HG03457 (cell line): ENCODE measurements around the gene ANKFY1.
"Not testable (repeated sequence)": the region's sequence is repeated elsewhere in the genome, so short reads cannot be mapped to it uniquely, and the experiment has no call there.

Experiments
- ATAC-seq: cut with Tn5 transposase; IDR thresholded peaks from one replicate; pipeline ENCODE4 v1.9.1; 2021; ENCODE audit warnings: moderate number of reproducible peaks; ENCODE audit not compliant: unreplicated experiment

The ANKFY1 gene

GRCh38 chr17:4221899-4222659 is 41.7 kb downstream of the ANKFY1 start:
- ATAC-seq = no peak

DNA sequence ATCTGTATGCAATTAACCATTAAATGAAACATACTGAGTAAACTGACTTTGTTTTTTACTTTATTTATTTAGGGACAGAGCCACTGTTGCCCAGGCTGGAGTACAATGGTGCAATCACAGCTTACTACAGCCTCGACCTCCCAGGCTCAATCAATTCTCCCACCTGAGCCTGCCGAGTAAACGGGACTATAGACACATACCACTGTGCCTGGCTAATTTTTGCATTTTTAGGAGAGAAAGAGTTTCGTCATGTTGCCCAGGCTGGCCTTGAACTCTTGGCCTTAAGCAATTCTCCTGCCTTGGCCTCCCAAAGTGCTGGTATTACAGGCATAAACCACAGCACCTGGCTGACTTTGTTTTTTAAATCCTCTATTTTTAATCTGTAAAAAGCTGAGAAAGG is 42.6 kb downstream of the ANKFY1 start:
- ATAC-seq = no peak

GRCh38 chr17:4220655-4221054 is 43.1 kb downstream of the ANKFY1 start:
- ATAC-seq = no peak

- no peak for ATAC-seq
Observed at GRCh38 chr17:4219241-4219640, 44.5 kb downstream of the ANKFY1 start.

GRCh38 chr17:4215882-4216570 is 47.8 kb downstream of the ANKFY1 start:
- no peak for ATAC-seq

- ATAC-seq = no peak
Observed at GRCh38 chr17:4214157-4214556, 49.6 kb downstream of the ANKFY1 start.

GRCh38 chr17:4209611-4210010 is 54.2 kb downstream of the ANKFY1 start:
- no peak for ATAC-seq

DNA sequence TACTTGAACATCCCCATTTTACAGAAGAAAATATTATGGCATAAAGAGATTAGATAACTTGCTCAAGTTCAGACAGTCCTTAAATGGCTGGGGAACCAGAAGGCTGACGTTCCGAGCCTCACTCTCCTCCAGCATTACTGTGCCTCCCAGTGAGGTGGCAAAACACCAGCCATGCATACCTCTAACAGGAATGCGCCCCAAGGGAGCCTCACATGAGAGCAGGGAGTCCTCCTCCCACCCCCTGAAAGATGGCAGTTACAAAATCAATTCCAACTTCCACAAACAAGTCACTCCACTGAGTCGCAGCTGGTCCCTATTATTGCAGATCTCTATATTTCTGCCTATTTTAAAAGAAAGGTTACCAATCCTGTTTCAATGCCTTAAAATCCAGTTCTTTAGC is 55.5 kb downstream of the ANKFY1 start:
- ATAC-seq = no peak

GRCh38 chr17:4206962-4207361 is 56.8 kb downstream of the ANKFY1 start:
- no peak for ATAC-seq

DNA sequence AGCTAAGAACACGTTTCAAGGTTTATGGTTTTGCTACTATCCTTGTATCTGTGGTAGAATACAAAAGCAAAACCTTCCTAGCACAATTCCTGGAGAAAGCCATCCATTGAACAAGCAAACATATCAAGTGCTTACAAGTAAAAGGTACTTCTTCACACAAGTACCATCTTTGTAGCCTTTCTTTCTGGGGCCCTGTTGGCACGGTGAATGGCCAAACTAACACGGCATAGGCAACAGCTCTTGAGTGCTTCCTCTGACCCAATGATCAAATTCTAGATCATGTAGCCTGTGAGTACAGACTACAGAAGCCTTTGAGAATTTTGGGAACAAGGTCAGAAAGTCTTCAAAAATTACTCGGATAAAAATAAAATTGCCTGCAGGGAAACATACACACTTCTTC is 57.9 kb downstream of the ANKFY1 start:
- ATAC-seq = no peak

- ATAC-seq = no peak
Observed at GRCh38 chr17:4204710-4205173, 59.0 kb downstream of the ANKFY1 start.

GRCh38 chr17:4204190-4204589 is 59.6 kb downstream of the ANKFY1 start:
- no peak for ATAC-seq

- ATAC-seq = no peak
Observed at GRCh38 chr17:4201226-4201625, 62.6 kb downstream of the ANKFY1 start.

DNA sequence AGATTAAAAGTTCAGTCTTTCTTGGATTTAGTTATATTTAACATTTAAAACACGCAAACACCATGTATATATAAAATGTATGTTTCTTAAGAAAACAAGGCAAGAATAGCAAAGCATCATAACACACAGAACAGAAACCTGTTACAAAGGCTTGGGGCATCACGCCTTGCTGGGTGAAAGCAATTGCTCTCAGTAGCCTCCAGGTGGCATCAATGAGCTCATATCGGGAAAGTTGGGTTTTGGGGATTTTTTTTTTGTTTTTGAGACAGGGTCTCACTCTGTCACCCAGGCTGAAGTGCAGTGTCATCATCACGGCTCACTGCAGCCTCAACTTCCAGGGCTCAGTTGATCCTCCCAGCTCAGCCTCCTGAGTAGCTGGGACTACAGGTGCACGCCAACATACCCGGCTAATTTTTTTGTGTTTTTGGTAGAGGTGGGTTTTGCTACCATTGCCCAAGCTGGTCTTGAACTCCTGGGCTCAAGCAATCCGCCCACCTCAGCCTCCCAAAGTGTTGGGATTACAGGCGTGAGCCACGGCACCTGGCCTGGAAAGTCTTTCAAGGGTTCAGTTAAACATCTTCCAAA is 63.9 kb downstream of the ANKFY1 start:
- no peak for ATAC-seq

DNA sequence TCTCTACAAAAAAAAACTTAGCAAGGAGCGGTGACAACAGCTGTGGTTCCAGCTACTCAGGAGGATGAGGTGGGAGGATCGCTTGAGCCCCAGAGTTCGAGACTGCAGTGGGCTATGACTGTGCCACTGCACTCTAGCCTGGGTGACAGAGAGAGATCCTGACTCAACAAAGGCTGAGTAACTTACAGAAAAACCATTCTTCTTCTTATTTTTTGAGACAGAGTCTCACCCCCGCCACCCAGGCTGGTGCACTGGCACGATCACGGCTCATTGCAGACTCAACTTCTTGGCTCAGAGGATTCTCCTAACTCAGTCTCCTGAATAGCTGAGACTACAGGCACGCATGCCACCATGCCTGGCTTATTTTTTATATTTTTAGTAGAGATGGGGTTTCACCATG is 64.8 kb downstream of the ANKFY1 start:
- no peak for ATAC-seq

GRCh38 chr17:4195306-4195705 is 68.5 kb downstream of the ANKFY1 start:
- ATAC-seq = no peak

- ATAC-seq = no peak
Observed at GRCh38 chr17:4194796-4195195, 69.0 kb downstream of the ANKFY1 start.

GRCh38 chr17:4190791-4191190 is 73.0 kb downstream of the ANKFY1 start:
- ATAC-seq = not testable (repeated sequence)

DNA sequence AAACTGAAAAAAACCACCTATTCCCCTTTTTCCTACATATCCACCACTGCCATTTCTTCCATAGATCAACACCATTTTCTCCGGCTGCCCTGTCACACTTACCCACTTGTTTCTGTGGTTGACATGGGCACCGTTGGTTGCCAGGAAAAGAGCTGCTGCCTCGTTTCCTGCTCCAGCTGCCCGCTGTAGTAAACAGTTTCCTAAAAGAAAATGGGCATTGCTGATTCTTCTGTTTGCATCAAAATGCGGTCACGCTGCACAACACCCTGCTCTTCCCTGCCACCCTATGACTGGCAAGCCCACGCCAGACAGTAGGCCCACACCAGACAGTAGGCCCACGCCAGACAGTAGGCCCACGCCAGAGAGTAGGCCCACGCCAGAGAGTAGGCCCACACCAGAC is 74.5 kb downstream of the ANKFY1 start:
- ATAC-seq = no peak

DNA sequence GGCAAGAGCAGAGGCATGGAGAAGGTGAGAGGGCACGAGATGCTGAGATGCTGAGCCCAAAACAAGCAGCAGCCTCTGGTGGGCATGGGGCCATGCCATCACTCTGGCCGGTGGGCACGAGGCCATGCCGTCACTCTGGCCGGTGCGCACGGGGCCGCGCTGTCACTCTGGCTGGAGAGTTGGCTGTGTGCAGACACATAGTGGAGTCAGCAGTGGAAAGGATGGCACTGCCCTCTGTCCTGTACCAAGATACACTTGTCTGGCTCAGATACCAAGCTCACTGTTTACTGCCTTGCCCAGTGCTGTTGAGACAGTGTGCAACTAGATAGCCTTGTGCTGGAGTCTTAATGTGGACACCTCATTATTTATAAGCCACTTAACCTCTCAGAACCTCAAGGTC is 75.7 kb downstream of the ANKFY1 start:
- ATAC-seq = no peak

- ATAC-seq = no peak
Observed at GRCh38 chr17:4187076-4187475, 76.7 kb downstream of the ANKFY1 start.

GRCh38 chr17:4186357-4186881 is 77.4 kb downstream of the ANKFY1 start:
- no peak for ATAC-seq
